GM18870 (cell line): ENCODE data around the gene ZFR2.
"Not testable (repeated sequence)": the region's sequence is repeated elsewhere in the genome, so short reads cannot be mapped to it uniquely, and the experiment has no call there.

Experiments
- ATAC-seq: cut with Tn5 transposase; IDR thresholded peaks from one replicate; pipeline ENCODE4 v1.9.1; 2021; ENCODE audit warnings: moderate library complexity; ENCODE audit not compliant: unreplicated experiment

Gene ZFR2

DNA sequence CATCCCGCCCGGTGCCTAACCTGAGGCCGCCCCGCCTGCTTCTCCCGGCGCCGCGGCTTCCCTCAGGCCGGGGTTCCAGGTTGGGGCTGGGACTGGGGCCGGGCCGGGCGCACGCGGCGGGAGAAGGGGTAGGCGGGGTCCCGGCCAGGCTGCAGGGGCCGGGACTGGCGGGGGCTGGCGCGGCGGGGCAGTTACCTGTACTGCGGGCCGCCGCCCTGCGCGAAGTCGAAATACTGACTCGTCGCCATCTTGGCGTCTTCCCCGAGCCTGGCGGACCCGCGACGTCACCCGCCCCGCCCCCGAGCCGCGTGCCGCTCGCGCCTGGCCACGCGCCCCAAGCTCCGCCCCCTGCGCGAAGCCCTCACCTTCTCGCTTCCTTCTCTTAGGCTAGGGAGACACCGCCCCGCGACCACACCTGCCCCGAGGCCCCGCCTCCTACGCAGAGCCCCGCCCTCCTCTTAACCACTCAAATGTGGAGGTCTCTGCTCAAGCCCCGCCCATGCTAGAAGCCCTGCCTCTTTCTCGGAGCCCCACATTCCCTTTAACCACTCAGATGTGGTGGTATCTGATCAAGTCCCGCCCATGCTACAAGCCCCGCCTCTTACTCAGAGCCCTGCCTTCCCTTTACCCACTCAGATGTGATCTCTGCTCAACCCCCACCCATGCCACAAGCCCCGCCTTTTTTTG is at the start of gene ZFR2:
TSS of gene ZFR2 (minus strand) at position 269 of the 687 bp plus-strand sequence. CDS start at position 248, 21 bp downstream.
- no peak for ATAC-seq

- ATAC-seq = no peak
Observed at GRCh38 chr19:3916033-3916432, 47.2 kb upstream of the ZFR2 start.

DNA sequence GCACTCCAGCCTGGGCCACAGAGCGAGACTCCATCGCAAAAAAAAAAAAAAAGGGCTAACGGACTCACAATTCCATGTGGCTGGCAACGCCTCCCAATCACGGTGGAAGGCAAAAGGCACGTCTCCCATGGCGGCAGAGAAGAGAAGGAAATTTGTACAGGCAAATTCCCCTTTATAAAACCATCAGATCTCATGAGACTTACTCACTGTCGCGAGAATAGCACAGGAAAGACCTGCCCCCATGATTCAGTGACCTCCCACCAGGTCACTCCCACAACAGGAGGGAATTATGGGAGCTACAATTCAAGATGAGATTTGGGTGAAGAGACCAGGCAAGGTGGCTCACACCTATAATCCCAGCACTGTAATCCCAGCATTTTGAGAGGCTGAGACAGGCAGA is 45.4 kb upstream of the ZFR2 start:
- ATAC-seq = no peak

GRCh38 chr19:3910105-3910504 is 41.3 kb upstream of the ZFR2 start:
- ATAC-seq = no peak

- ATAC-seq = no peak
Observed at GRCh38 chr19:3908266-3909054, 39.6 kb upstream of the ZFR2 start.

DNA sequence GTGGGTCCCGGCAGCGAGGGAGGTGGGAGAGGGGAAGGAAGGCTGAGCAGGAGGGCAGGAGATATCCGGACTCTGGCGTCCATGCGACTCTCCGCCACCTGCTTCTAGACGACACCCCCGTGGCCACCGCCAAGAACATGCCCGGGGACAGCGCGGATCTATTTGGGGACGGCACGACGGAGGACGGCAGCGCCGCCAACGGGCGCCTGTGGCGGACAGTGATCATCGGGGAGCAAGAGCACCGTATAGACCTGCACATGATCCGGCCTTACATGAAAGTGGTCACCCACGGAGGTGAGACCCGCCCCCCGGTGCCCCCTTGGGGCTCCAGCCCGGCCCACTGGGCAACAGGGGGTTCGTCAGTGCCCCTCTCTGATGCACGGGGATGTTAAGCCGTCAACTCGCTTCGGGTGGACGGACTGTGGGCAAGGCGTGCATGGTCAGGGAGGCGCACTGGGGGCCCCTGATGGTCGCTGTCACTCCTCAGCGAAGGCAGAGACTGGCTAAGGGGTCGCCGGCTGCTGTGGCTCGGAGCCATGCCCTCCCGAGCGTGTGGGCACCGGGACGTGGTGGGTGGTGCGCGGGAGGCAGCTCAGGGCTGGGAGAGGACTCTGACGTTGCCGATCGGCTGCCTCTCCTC is 38.9 kb upstream of the ZFR2 start:
- no peak for ATAC-seq

DNA sequence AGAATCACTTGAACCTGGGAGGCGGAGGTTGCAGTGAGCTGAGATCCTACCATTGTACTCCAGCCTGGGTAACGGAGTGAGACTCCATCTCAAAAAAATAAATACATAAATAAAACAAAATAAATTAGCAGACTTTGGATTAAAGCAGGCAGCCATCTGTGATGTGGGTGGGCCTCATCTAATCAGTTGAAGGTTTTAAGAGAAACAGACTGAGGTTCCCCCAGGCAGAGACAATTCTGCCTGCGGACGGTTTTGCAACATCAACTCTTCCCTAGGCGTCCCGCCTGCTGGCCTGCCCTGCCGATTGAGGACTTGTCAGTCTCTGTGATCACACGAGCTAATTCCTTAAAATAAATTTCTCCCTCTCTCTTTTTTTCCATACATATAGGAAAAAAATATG is 35.4 kb upstream of the ZFR2 start:
- ATAC-seq = no peak

DNA sequence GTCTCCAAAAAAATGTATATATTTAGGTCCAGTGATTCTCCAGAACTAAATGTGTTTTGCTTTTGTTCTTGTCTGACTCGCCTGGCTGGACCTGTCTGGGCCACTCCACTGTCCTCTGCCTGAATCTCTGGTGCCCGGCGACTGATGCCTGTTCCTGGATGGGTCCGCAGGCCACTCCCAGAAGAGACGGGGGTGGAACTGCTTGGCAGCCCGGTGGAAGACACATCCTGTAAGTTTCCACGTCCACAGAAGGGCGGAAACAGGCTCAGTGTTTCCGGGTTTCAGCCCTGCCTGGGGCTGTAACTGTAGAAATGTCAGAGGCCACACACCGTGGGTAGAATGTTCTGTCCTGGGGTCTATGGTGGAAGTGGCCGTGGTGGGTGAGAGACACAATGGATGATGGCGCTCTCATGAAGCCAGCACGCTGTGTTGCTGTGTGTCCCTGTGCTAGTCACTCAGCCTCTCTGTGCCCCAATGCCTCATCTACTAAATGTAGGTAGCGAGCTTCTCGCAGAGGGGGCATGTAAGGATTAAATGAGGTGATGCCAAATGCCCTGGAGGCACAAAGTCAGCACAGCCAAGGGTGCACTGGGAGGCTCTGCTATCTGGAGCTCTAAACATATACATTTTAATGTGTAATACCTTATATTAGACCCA is 33.6 kb upstream of the ZFR2 start:
- no peak for ATAC-seq

- no peak for ATAC-seq
Observed at GRCh38 chr19:3899531-3900294, 30.9 kb upstream of the ZFR2 start.

DNA sequence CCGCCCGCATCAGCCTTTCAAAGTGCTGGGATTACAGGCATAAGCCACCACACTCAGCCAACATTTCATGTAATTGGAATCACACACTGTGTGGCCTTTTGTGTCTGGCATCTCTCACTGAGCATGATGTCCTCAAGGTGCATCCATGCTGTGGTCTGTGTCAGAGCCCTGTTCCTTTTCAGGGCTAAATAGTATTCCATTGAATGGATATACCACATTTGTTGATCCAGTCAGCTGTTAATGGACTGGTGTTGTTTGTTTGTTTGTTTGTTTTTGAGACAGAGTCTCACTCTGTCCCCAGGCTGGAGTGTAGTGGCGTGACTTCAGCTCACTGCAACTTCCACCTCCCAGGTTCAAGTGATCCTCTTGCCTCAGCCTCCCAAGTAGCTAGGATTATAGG is 29.6 kb upstream of the ZFR2 start:
- no peak for ATAC-seq

- no peak for ATAC-seq
Observed at GRCh38 chr19:3897936-3898335, 29.1 kb upstream of the ZFR2 start.

GRCh38 chr19:3895788-3896187 is 26.9 kb upstream of the ZFR2 start:
- ATAC-seq = no peak

- ATAC-seq = not testable (repeated sequence)
Observed at GRCh38 chr19:3894959-3895358, 26.1 kb upstream of the ZFR2 start.

- ATAC-seq = no peak
Observed at GRCh38 chr19:3893509-3894179, 24.8 kb upstream of the ZFR2 start.

- ATAC-seq = no peak
Observed at GRCh38 chr19:3890591-3890990, 21.8 kb upstream of the ZFR2 start.

DNA sequence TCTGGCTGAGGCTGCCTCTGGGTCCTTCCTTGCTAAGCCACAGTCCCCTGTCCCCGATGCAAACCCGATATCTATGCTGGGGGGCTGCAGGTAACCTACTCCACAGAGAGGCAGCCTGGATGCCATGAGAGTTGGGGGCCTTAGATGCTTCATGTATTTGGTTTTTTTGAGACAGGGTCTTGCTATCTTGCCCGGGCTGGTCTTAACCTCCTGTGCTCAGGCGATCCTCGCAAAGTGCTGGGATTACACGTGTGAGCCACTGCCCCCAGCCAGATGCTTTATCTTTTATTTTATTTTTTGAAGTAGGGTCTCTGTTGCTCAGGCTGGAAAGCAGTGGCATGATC is 13.2 kb upstream of the ZFR2 start:
- no peak for ATAC-seq

- ATAC-seq = no peak
Observed at GRCh38 chr19:3881272-3882040, 12.6 kb upstream of the ZFR2 start.

DNA sequence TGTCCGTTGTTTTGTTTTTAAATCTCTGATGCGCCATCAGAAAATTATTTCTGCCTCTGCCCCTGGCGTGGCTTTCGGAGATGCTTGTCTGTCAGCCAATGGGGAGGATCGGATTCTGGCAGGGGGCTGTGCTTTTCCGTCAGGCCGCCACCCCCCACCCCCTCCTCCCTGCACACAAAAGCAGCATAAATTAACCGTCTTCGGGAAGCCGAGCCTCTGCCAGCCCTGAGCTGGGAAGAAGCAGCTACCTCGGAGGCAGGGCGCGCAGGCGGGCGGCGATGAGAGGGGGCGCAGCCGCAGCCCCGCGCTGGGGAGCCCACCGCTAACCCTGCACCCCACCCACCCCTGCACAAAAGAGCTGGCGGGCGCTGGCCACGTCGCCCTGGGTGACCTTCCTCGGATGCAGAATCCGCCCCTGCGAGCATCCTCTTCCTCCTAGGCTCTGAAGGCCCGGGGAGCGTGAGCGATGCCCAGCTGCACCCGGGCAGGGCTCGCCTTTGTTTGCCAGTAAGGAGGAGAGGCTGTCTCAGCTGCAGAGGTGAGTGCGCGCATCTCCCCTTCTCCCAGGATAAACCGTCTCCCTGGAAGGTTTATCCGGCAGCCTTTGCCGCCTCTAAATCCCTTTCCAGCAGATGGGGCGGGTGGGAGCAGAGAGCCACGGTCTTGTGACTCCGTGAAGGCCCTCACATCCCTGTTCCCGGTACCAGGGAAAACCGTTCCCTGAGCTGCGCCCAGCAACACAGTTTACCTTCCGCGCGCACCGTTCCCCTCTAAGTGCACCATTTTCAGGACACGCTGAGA is 11.8 kb upstream of the ZFR2 start, which contains the start of gene ATCAY:
TSS of gene ATCAY (plus strand) at position 215 of the 801 bp plus-strand sequence. CDS start 5,083 bp downstream, outside the sequence.
- ATAC-seq = no peak

DNA sequence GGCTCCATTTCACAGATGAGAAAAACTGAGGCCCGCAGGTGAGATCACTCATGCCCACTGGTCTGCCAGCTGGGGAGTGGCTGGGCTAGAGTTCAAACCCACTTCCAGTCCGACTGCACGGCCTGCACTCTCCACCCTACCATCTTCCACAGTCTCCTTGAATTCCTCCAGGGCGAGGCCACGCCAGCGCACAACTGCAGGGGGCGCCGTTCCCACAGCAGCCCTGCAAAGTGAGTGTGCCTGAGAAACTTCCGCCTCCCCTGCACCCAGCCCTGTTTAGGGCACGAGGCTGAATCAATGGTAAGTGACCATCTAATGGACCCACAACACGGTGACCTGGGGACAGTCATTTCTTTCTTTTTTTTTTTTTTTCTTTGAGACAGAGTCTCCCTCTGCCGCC is 10.8 kb upstream of the ZFR2 start:
- ATAC-seq = no peak
